GM19467 (cell line): ENCODE data around the gene GPR153.

ENCODE experiments used
- ATAC-seq: cut with Tn5 transposase; IDR thresholded peaks from one replicate; pipeline ENCODE4 v1.9.1; 2021; ENCODE audit warnings: mild to moderate bottlenecking, moderate library complexity; ENCODE audit not compliant: unreplicated experiment

GPR153 gene

GRCh38 chr1:6287431-6287886, 26.6 kb upstream of the GPR153 start:
- ATAC-seq = no peak

GRCh38 chr1:6287029-6287428, 26.1 kb upstream of the GPR153 start:
- no peak for ATAC-seq

GRCh38 chr1:6286266-6286665, 25.4 kb upstream of the GPR153 start:
- ATAC-seq = no peak

GRCh38 chr1:6285336-6285735, 24.4 kb upstream of the GPR153 start:
- no peak for ATAC-seq

- no peak for ATAC-seq
These were observed 21.8 kb upstream of the GPR153 start for GRCh38 chr1:6282577-6283270.

- ATAC-seq = no peak
These were observed 20.9 kb upstream of the GPR153 start for GRCh38 chr1:6281511-6282402.

- ATAC-seq = no peak
These were observed 20.0 kb upstream of the GPR153 start for GRCh38 chr1:6280761-6281451.

- no peak for ATAC-seq
These were observed 18.9 kb upstream of the GPR153 start for GRCh38 chr1:6279613-6280383.

- ATAC-seq = no peak
These were observed 18.2 kb upstream of the GPR153 start for GRCh38 chr1:6279066-6279465.

- no peak for ATAC-seq
These were observed 17.4 kb upstream of the GPR153 start for GRCh38 chr1:6278263-6278662.

GRCh38 chr1:6276811-6277555, 16.1 kb upstream of the GPR153 start:
- ATAC-seq = no peak

- ATAC-seq = no peak
These were observed 15.2 kb upstream of the GPR153 start for GRCh38 chr1:6275826-6276782.

- no peak for ATAC-seq
These were observed 13.8 kb upstream of the GPR153 start for GRCh38 chr1:6274622-6275139.

- no peak for ATAC-seq
These were observed 13.2 kb upstream of the GPR153 start for GRCh38 chr1:6274102-6274501.

- no peak for ATAC-seq
These were observed 12.5 kb upstream of the GPR153 start for GRCh38 chr1:6273380-6273891.

- no peak for ATAC-seq
These were observed 12.0 kb upstream of the GPR153 start for GRCh38 chr1:6272868-6273267.

- ATAC-seq = no peak
These were observed 11.6 kb upstream of the GPR153 start for GRCh38 chr1:6272452-6272851.

GRCh38 chr1:6271554-6271953, 10.7 kb upstream of the GPR153 start:
- ATAC-seq = no peak
